K562 (cell line): ENCODE data around the gene GRIN2D. TPM values are rescaled to one million over a fixed set of nuclear protein-coding genes. Genes with fewer than 3 reads are reported as not detected.

Experiments used
- CBFA2T2 ChIP-seq: fragments of 450-650 bp; conservative IDR thresholded peaks from 2 replicates; pipeline ENCODE4 v1.6.1; 2017; ENCODE audit warnings: mild to moderate bottlenecking
- CCNT2 ChIP-seq: IDR thresholded peaks from 2 replicates; pipeline ENCODE4 v1.6.1; 2011; ENCODE audit warnings: borderline replicate concordance, low read depth, mild to moderate bottlenecking, moderate library complexity, mixed read lengths, low read length; ENCODE audit not compliant: insufficient read length; ENCODE audit errors: extremely low read depth
- CHD2 ChIP-seq: IDR thresholded peaks from 2 replicates; pipeline ENCODE4 v1.6.1; 2011; ENCODE audit warnings: low read depth, low read length
- CLOCK ChIP-seq: fragments of 250-450 bp; sonication (Bioruptor Pico); IDR thresholded peaks from 2 replicates; pipeline ENCODE4 v1.4.0; 2020; ENCODE audit warnings: mild to moderate bottlenecking, moderate library complexity, borderline replicate concordance
- CTCFL ChIP-seq: IDR thresholded peaks from 2 replicates; pipeline ENCODE4 v1.6.1; 2011; ENCODE audit warnings: borderline replicate concordance, low read depth, mild to moderate bottlenecking, moderate library complexity, low read length; ENCODE audit not compliant: insufficient read depth, poor library complexity, severe bottlenecking
- DACH1 ChIP-seq: fragments of 450-650 bp; IDR thresholded peaks from 2 replicates; pipeline ENCODE4 v1.6.1; 2018; ENCODE audit not compliant: partially characterized antibody
- EGR1 ChIP-seq: fragments of 450-650 bp; conservative IDR thresholded peaks from 2 replicates; pipeline ENCODE4 v1.6.1; 2017; ENCODE audit warnings: mild to moderate bottlenecking
- KAT8 ChIP-seq: fragments of 450-650 bp; IDR thresholded peaks from 2 replicates; pipeline ENCODE4 v1.6.1; 2016; ENCODE audit warnings: low read depth, mild to moderate bottlenecking
- PHF21A ChIP-seq: fragments of 450-650 bp; IDR thresholded peaks from 2 replicates; pipeline ENCODE4 v1.6.1; 2017; ENCODE audit warnings: low read depth, borderline replicate concordance
- POLR2G ChIP-seq: fragments of 200-400 bp; formaldehyde crosslinking; IDR thresholded peaks from 2 replicates; pipeline ENCODE4 v1.6.1; 2017; ENCODE audit warnings: low read depth, mild to moderate bottlenecking, antibody characterized with exemption, low read length, moderate library complexity
- PTTG1 ChIP-seq: fragments of 450-650 bp; IDR thresholded peaks from 2 replicates; pipeline ENCODE4 v1.6.1; 2016; ENCODE audit warnings: low read depth, mild to moderate bottlenecking, missing genetic modification characterization, missing compliant biosample characterization
- RBM22 ChIP-seq: fragments of 200-400 bp; formaldehyde crosslinking; IDR thresholded peaks from 2 replicates; pipeline ENCODE4 v1.6.1; 2018; ENCODE audit warnings: low read length, low read depth; ENCODE audit not compliant: poor library complexity, severe bottlenecking
- RCOR1 ChIP-seq, 2 experiments: IDR thresholded peaks; 2 replicates each; pipeline ENCODE4 v1.6.1; 2012; ENCODE audit warnings: low read depth in 2 of 2, low read length in 2 of 2, borderline replicate concordance in 1 of 2, improper control_type of control experiment in 1 of 2
- SMAD2 ChIP-seq: fragments of 150-350 bp; IDR thresholded peaks from 2 replicates; pipeline ENCODE4 v1.6.1; 2014; ENCODE audit warnings: low read depth, mild to moderate bottlenecking, low read length
- SP1 ChIP-seq: sonication (generic); formaldehyde crosslinking; IDR thresholded peaks from 2 replicates; pipeline ENCODE4 v1.8.1; 2022; ENCODE audit warnings: mild to moderate bottlenecking, missing genetic modification reagents
- TAF1 ChIP-seq: IDR thresholded peaks from 2 replicates; pipeline ENCODE4 v1.6.1; 2011; ENCODE audit warnings: mild to moderate bottlenecking, low read length, moderate library complexity; ENCODE audit not compliant: insufficient read depth, control insufficient read depth, severe bottlenecking; ENCODE audit errors: extremely low read depth
- ZMIZ1 ChIP-seq, 2 experiments: fragments of 150-350 bp in 1 of 2; IDR thresholded peaks; 2 replicates each; pipeline ENCODE4 v1.6.1; 2012 to 2016; ENCODE audit warnings: low read depth in 2 of 2, low read length in 2 of 2, mild to moderate bottlenecking in 1 of 2, moderate library complexity in 1 of 2
- ZNF431 ChIP-seq: sonication (generic); formaldehyde crosslinking; IDR thresholded peaks from 2 replicates; pipeline ENCODE4 v1.8.0; 2022; ENCODE audit warnings: mild to moderate bottlenecking, missing genetic modification reagents
- polyA plus RNA-seq, 8 experiments: library from polyadenylated mRNA; depleted of rRNA in 4 of 8; stranded (reverse) in 5 of 8; unstranded in 3 of 8; fragments of >200 nt; fragmentation: Nextera tagmentation in 2 of 8; fragmentation: Illumina TruSeq in 1 of 8; extraction: Ambion mirVana in 2 of 8; extraction: Trizol in 1 of 8; gene quantifications; 2 replicates each; pipeline versions ENCODE4 v1.2.1 to v1.2.3, GENCODE V29; 2011 to 2014; ENCODE audit warnings: inconsistent platforms in 1 of 8, missing spikeins in 1 of 8
- total RNA-seq, 7 experiments: library from RNA; depleted of rRNA in 6 of 7; stranded (reverse); fragments of >200 nt in 6 of 7; fragmentation: Illumina TruSeq in 2 of 7; extraction: Trizol in 2 of 7; gene quantifications; 2 replicates each; pipeline versions ENCODE4 v1.2.1 to v1.2.3, GENCODE V29; 2011 to 2021; ENCODE audit warnings: low replicate concordance in 1 of 7

GRIN2D gene
- total and polyA plus RNA-seq, 9 of the 15 experiments (the other 6 are each of a cell fraction or from before 2014, with no cell fraction given) = 0.32 to 31.5 (median 1.8) TPM

- TF ChIP-seq RCOR1 (IDR thresholded peaks at IDR 0.05; ENCODE audit: borderline replicate concordance in 1 of 2, low read depth in 2 of 2, low read length in 2 of 2) (peak in 1 of 2 experiments; percentile 46; a peak in 1 of 4 replicates), CTCFL (peak; percentile 64), DACH1 (no peak), ZNF431 (CRISPR knock-in tag) (no peak), CLOCK (CRISPR knock-in tag) (no peak), RBM22 (no peak), KAT8 (no peak), CBFA2T2 (no peak), PHF21A (no peak), ZMIZ1 (IDR thresholded peaks at IDR 0.05; ENCODE audit: low read depth in 2 of 2, low read length in 2 of 2) (peak in 1 of 2 experiments; percentile 69; a peak in 1 of 4 replicates), EGR1 (0 out of 2 replicates have a peak, but pooled peaks have one; percentile 6), CHD2 (peak; percentile 81), PTTG1 (no peak), CCNT2 (no peak), SP1 (peak; percentile 85), TAF1 (peak; percentile 11), SMAD2 (peak; percentile 77; the same call in 1 of the 2 replicates), POLR2G (peak; percentile 82)
These were observed 30.6 kb upstream of the GRIN2D start (continued) for GRCh38 chr19:48362716-48363499.
